GM21515 (cell line): ENCODE data around the gene SPINDOC.

Experiments used
- ATAC-seq: cut with Tn5 transposase; IDR thresholded peaks from one replicate; pipeline ENCODE4 v1.9.1; 2021; ENCODE audit not compliant: unreplicated experiment

Gene SPINDOC

GRCh38 chr11:63829823-63830489 is 16.7 kb downstream of the SPINDOC start:
- no peak for ATAC-seq

GRCh38 chr11:63831326-63831725 is 18.1 kb downstream of the SPINDOC start:
- no peak for ATAC-seq

GRCh38 chr11:63832336-63832735 is 19.1 kb downstream of the SPINDOC start:
- ATAC-seq: no peak

- no peak for ATAC-seq
These were observed 19.8 kb downstream of the SPINDOC start for GRCh38 chr11:63833048-63833447.

- ATAC-seq: no peak
These were observed 21.4 kb downstream of the SPINDOC start for GRCh38 chr11:63834535-63835157.

- no peak for ATAC-seq
These were observed 21.9 kb downstream of the SPINDOC start for GRCh38 chr11:63835158-63835545.

- no peak for ATAC-seq
These were observed 23.9 kb downstream of the SPINDOC start for GRCh38 chr11:63837027-63837688.

- no peak for ATAC-seq
These were observed 24.5 kb downstream of the SPINDOC start for GRCh38 chr11:63837739-63838138.

GRCh38 chr11:63838150-63838677 is 25.0 kb downstream of the SPINDOC start:
- no peak for ATAC-seq

- ATAC-seq: peak; percentile 69
These were observed 25.6 kb downstream of the SPINDOC start, which contains the start of gene MARK2 for GRCh38 chr11:63838678-63839507. MARK2 (plus strand) TSS chr11:63839110; CDS start chr11:63839507, 397 bp downstream.

GRCh38 chr11:63839508-63840355 is 26.5 kb downstream of the SPINDOC start:
- no peak for ATAC-seq

- no peak for ATAC-seq
These were observed 27.3 kb downstream of the SPINDOC start for GRCh38 chr11:63840356-63841060.

GRCh38 chr11:63841554-63841953 is 28.3 kb downstream of the SPINDOC start:
- no peak for ATAC-seq

- ATAC-seq: no peak
These were observed 29.8 kb downstream of the SPINDOC start for GRCh38 chr11:63843041-63843440.

- ATAC-seq: no peak
These were observed 31.6 kb downstream of the SPINDOC start for GRCh38 chr11:63844836-63845235.

- ATAC-seq: no peak
These were observed 32.0 kb downstream of the SPINDOC start for GRCh38 chr11:63845303-63845702.

GRCh38 chr11:63845911-63846310 is 32.7 kb downstream of the SPINDOC start:
- ATAC-seq: no peak

- no peak for ATAC-seq
These were observed 33.6 kb downstream of the SPINDOC start for GRCh38 chr11:63846897-63847296.

- ATAC-seq: no peak
These were observed 34.1 kb downstream of the SPINDOC start for GRCh38 chr11:63847363-63847762.

- ATAC-seq: no peak
These were observed 36.4 kb downstream of the SPINDOC start for GRCh38 chr11:63849691-63850090.
